OCI-LY3 (cell line): ENCODE results near the gene OPN3.

Experiments
- CTCF ChIP-seq: fragments of 200-600, 300-600 bp; sonication (generic); IDR thresholded peaks from 2 replicates; pipeline ENCODE4 v1.5.1; 2014; ENCODE audit warnings: antibody characterized with exemption, low read length, low read depth
- EZH2phosphoT487 ChIP-seq: fragments of 200-600 bp; shearing (Covaris generic); IDR thresholded peaks from 2 replicates; pipeline ENCODE4 v1.6.1; 2018; ENCODE audit warnings: antibody characterized with exemption, mixed run types, low read depth

- TF ChIP-seq EZH2phosphoT487, result no peak
- no peak for TF ChIP-seq CTCF
Observed at GRCh38 chr1:241677201-241677600, 37.0 kb upstream of the OPN3 start.
